SK-N-SH (cell line): Measurements from ENCODE around the gene TAB2. TPM values are rescaled to one million over a fixed set of nuclear protein-coding genes. Genes with fewer than 3 reads are reported as not detected.

Experiments
- CTCF ChIA-PET: fragments of 300-600, 350-600 bp; formaldehyde crosslinking; extraction: SDS; loops from one replicate; lab custom pipeline; 2021; lab: Yijun Ruan, JAX
- POLR2A ChIA-PET: fragments of 350-600 bp; sonication (Branson Sonifier 250); formaldehyde crosslinking; extraction: SDS; loops from one replicate; lab custom pipeline; 2020; ENCODE audit warnings: antibody characterized with exemption, inconsistent platforms; lab: Yijun Ruan, JAX
- DNase-seq: peaks from one replicate; pipeline ENCODE4 v3.0.0; 2012
- H2AFZ ChIP-seq: fragments of 200-600 bp; sonication (generic); 2 replicates; pipeline ENCODE4 v1.8.1; 2016; ENCODE audit warnings: antibody characterized with exemption, mild to moderate bottlenecking, low read depth
- H3F3A ChIP-seq: fragments of 200-600 bp; sonication (generic); replicated peaks from 2 replicates; pipeline ENCODE3; 2016; ENCODE audit warnings: antibody characterized with exemption, mild to moderate bottlenecking; ENCODE audit not compliant: insufficient read depth
- H3K27ac ChIP-seq, 2 experiments: fragments of 200-500 bp in 1 of 2; fragments of 200-600 bp in 1 of 2; sonication (Bioruptor generic) in 1 of 2; sonication (generic), shearing (Covaris generic) in 1 of 2; 2 replicates each; pipeline versions ENCODE4 v1.5.1 to v1.6.1; 2014 to 2016; ENCODE audit warnings: low read depth in 2 of 2, inconsistent platforms in 1 of 2, low read length in 1 of 2, mild to moderate bottlenecking in 1 of 2, mixed read lengths in 1 of 2
- H3K27me3 ChIP-seq: fragments of 200-600 bp; sonication (generic), shearing (Covaris generic); 2 replicates; pipeline ENCODE4 v1.6.1; 2016; ENCODE audit warnings: mixed run types; ENCODE audit not compliant: insufficient read depth
- H3K36me3 ChIP-seq, 2 experiments: fragments of 200-500 bp in 1 of 2; fragments of 200-600 bp in 1 of 2; sonication (Bioruptor generic) in 1 of 2; sonication (generic) in 1 of 2; replicated peaks in 1 of 2; 2 replicates each; pipeline versions ENCODE3 to v1.5.1; 2014 to 2016; ENCODE audit warnings: low read length in 1 of 2, mild to moderate bottlenecking in 1 of 2; ENCODE audit not compliant: insufficient read depth in 2 of 2, control insufficient read depth in 1 of 2
- H3K4me1 ChIP-seq, 2 experiments: fragments of 200-500 bp in 1 of 2; fragments of 200-600 bp in 1 of 2; sonication (Bioruptor generic) in 1 of 2; sonication (generic), shearing (Covaris generic) in 1 of 2; 2 replicates each; pipeline versions ENCODE4 v1.5.1 to v1.6.1; 2014 to 2016; ENCODE audit warnings: low read depth in 1 of 2, low read length in 1 of 2, mixed run types in 1 of 2; ENCODE audit not compliant: insufficient read depth in 2 of 2, control insufficient read depth in 1 of 2
- H3K4me2 ChIP-seq: fragments of 200-600 bp; sonication (generic), shearing (Covaris generic); 2 replicates; pipeline ENCODE4 v1.6.1; 2017; ENCODE audit warnings: mixed run types
- H3K4me3 ChIP-seq, 2 experiments: fragments of 200-500 bp in 1 of 2; fragments of 200-600 bp in 1 of 2; sonication (Bioruptor generic) in 1 of 2; sonication (generic), shearing (Covaris generic) in 1 of 2; 2 replicates each; pipeline versions ENCODE4 v1.5.1 to v1.8.1; 2014 to 2016; ENCODE audit warnings: low read depth in 2 of 2, inconsistent platforms in 1 of 2, low read length in 1 of 2, mild to moderate bottlenecking in 1 of 2, mixed read lengths in 1 of 2, moderate library complexity in 1 of 2
- H3K79me2 ChIP-seq: fragments of 200-600 bp; sonication (generic); 2 replicates; pipeline ENCODE4 v1.8.1; 2017; ENCODE audit warnings: mild to moderate bottlenecking; ENCODE audit not compliant: insufficient read depth
- H3K9ac ChIP-seq: fragments of 200-600 bp; sonication (generic); 2 replicates; pipeline ENCODE4 v1.6.1; 2017; ENCODE audit warnings: mixed run types
- H3K9me2 ChIP-seq: fragments of 200-600 bp; sonication (generic); 2 replicates; pipeline ENCODE4 v1.6.1; 2017; ENCODE audit warnings: mixed run types
- H3K9me3 ChIP-seq: fragments of 200-600 bp; sonication (generic); 2 replicates; pipeline ENCODE4 v1.6.1; 2017; ENCODE audit warnings: mixed run types, mild to moderate bottlenecking, moderate library complexity
- H4K20me1 ChIP-seq: fragments of 200-600 bp; sonication (generic); 2 replicates; pipeline ENCODE4 v1.6.1; 2017; ENCODE audit warnings: mild to moderate bottlenecking, mixed run types; ENCODE audit not compliant: insufficient read depth
- ELF1 ChIP-seq: IDR thresholded peaks from 2 replicates; pipeline ENCODE4 v1.4.0; 2012
- EZH2phosphoT487 ChIP-seq: fragments of 200-600 bp; sonication (generic); IDR thresholded peaks from 2 replicates; pipeline ENCODE4 v1.6.1; 2017; ENCODE audit warnings: low read depth, mixed run types, mild to moderate bottlenecking, antibody characterized with exemption, moderate library complexity, borderline replicate concordance
- JUND ChIP-seq: IDR thresholded peaks from 2 replicates; pipeline ENCODE4 v1.4.0; 2012
- MEF2A ChIP-seq: IDR thresholded peaks from 2 replicates; pipeline ENCODE4 v1.4.0; 2012; ENCODE audit warnings: low read depth, borderline replicate concordance
- NFIC ChIP-seq: IDR thresholded peaks from 2 replicates; pipeline ENCODE4 v1.4.0; 2012; ENCODE audit warnings: borderline replicate concordance
- NRF1 ChIP-seq: IDR thresholded peaks from 2 replicates; pipeline ENCODE4 v1.6.1; 2012; ENCODE audit warnings: low read depth, mild to moderate bottlenecking, low read length
- RAD21 ChIP-seq: IDR thresholded peaks from 2 replicates; pipeline ENCODE4 v1.6.1; 2012; ENCODE audit warnings: mild to moderate bottlenecking, low read length
- RCOR1 ChIP-seq: fragments of 150-350 bp; IDR thresholded peaks from 2 replicates; pipeline ENCODE4 v1.6.1; 2017; ENCODE audit warnings: antibody characterized with exemption, low read length
- RFX5 ChIP-seq: IDR thresholded peaks from 2 replicates; pipeline ENCODE4 v1.6.1; 2012; ENCODE audit warnings: mild to moderate bottlenecking, improper control_type of control experiment, low read length
- SMC3 ChIP-seq: IDR thresholded peaks from 2 replicates; pipeline ENCODE4 v1.6.1; 2012; ENCODE audit warnings: low read depth, low read length, improper control_type of control experiment
- WGBS: methylation state at CpG from one replicate; pipeline ENCODE4 v1.1.6; 2017; ENCODE audit warnings: low lambda C conversion rate; 5-methylcytosine and 5-hydroxymethylcytosine counted together
- polyA plus RNA-seq, 3 experiments: library from polyadenylated mRNA; depleted of rRNA; stranded (reverse); fragments of >200 nt; gene quantifications; 2 replicates each; pipeline ENCODE4 v1.2.3, GENCODE V29; 2012
- TF ChIP-seq, protein P1 (sequence below): fragments of 150-350 bp; IDR thresholded peaks from 2 replicates; pipeline ENCODE4 v1.6.1; 2016; ENCODE audit warnings: mild to moderate bottlenecking, low read depth, low read length
- TF ChIP-seq, protein P2 (sequence below): fragments of 150-350 bp; IDR thresholded peaks from 2 replicates; pipeline ENCODE4 v1.6.1; 2017; ENCODE audit warnings: antibody characterized with exemption, low read length, low read depth, borderline replicate concordance
- TF ChIP-seq, protein P3 (sequence below): fragments of 200-600 bp; sonication (generic); IDR thresholded peaks from 2 replicates; pipeline ENCODE4 v1.6.1; 2017; ENCODE audit warnings: antibody characterized with exemption, mild to moderate bottlenecking, moderate library complexity

Gene TAB2
- polyA plus RNA-seq, 1 of the 3 experiments (the other 2 are of a cell fraction), result 24.4 TPM

DNA sequence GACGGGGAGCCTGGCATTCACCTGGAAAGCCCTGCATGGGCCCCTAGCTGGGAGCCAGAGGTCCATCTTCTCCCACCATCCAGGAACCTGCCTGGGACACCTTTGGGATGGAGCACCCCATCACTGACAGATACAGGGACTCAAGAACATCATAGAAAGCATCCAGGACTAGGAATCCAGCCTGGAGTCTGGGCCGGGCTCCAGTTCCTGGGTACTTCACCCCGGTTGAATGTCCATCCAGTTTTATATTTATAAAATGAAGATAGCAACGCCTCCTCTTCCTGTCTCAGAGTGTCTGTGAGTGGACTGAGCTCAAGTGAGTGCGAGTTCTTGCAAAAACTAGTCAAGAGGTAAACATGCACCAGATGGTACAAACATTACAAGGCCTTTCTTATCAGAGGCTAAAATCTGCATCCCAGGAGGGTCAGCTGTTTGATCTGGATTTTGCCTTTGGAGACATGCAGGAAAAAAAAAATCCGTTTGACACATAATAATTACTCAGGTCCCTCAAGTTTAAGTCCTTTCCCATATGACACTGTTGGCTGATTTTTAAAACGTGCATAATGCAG lies 139.9 kb downstream of the TAB2 start:
- DNase-seq, result no peak
- CTCF ChIA-PET, result interaction anchor here (1.4 to 2.0 kb wide), 2 partner anchors 25 to 429 kb away, joined by 4 to 6 read pairs; no protein-coding TSS in a partner anchor
- WGBS, result 68% methylated on average over 6 of the region's 7 CpGs

DNA sequence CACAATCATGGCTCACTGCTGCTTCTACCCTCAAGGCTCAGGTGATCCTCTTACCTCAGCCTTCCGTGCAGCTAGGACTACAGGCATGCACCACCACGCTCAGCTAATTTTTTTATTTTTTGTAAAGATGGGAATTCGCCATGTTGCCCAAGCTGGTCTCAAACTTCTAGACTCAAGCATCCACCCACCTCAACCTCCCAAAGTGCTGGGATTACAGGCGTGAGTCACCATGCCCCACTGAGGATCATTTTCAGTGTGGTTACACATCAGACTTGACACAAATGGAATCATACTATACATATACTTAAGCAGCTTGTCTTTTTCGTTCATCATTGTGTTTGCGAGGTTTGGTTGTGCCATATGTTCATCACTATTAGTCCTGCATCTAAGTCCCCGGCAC lies 140.7 kb downstream of the TAB2 start:
- CTCF ChIA-PET, result interaction anchor here (1.4 to 2.0 kb wide), 2 partner anchors 26 to 430 kb away, joined by 4 to 6 read pairs; no protein-coding TSS in a partner anchor
- 86% methylated on average over 7 of the region's 7 CpGs for WGBS

More for the DNA sequence above, 139.9 kb downstream of the TAB2 start:
- H3K9ac ChIP-seq, result no peak overlapping the region
- TF ChIP-seq, protein P1, sequence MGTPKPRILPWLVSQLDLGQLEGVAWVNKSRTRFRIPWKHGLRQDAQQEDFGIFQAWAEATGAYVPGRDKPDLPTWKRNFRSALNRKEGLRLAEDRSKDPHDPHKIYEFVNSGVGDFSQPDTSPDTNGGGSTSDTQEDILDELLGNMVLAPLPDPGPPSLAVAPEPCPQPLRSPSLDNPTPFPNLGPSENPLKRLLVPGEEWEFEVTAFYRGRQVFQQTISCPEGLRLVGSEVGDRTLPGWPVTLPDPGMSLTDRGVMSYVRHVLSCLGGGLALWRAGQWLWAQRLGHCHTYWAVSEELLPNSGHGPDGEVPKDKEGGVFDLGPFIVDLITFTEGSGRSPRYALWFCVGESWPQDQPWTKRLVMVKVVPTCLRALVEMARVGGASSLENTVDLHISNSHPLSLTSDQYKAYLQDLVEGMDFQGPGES, result no peak
- TF ChIP-seq NRF1, result no peak
- TF ChIP-seq RAD21, result no peak
- no peak for TF ChIP-seq JUND
- TF ChIP-seq EZH2phosphoT487, result no peak
- no peak for TF ChIP-seq ELF1
- TF ChIP-seq RFX5, result no peak
- no peak for TF ChIP-seq RCOR1
- no peak for TF ChIP-seq MEF2A
- H3K4me3 ChIP-seq, result no peak overlapping the region
- H3K27me3 ChIP-seq, result no peaks in the 10 kb centered on the region
- peaks cover 3 to 14% of the 10 kb centered on the region in 2 experiments; a peak in 2 of 4 replicates for H3K4me1 ChIP-seq
- peaks cover 6% of the 10 kb centered on the region for H3F3A ChIP-seq
- H3K9me2 ChIP-seq, result no peaks in the 10 kb centered on the region
- no peaks in the 10 kb centered on the region for H3K9me3 ChIP-seq
- POLR2A ChIA-PET, result no interaction called here
- no peaks in the 10 kb centered on the region for H3K36me3 ChIP-seq
- H3K79me2 ChIP-seq, result no peaks in the 10 kb centered on the region
- H3K4me2 ChIP-seq, result no peak overlapping the region
- H4K20me1 ChIP-seq, result no peaks in the 10 kb centered on the region
- no peak overlapping the region for H3K27ac ChIP-seq
- no peak overlapping the region for H2AFZ ChIP-seq

More for the DNA sequence above, 140.7 kb downstream of the TAB2 start:
- no peak for DNase-seq
- Histone ChIP-seq H3K4me3 (no peak overlapping the region), H3K9me3 (no peaks in the 10 kb centered on the region), H3K4me1 (peaks cover 3 to 14% of the 10 kb centered on the region in 2 experiments; a peak in 2 of 4 replicates), H3K4me2 (no peak overlapping the region), H3K27ac (no peak overlapping the region), H2AFZ (no peak overlapping the region), H4K20me1 (no peaks in the 10 kb centered on the region), H3K36me3 (no peaks in the 10 kb centered on the region), H3K79me2 (no peaks in the 10 kb centered on the region), H3K27me3 (no peaks in the 10 kb centered on the region), H3F3A (peaks cover 6% of the 10 kb centered on the region), H3K9ac (no peak overlapping the region), H3K9me2 (no peaks in the 10 kb centered on the region)
- TF ChIP-seq NRF1 (no peak), SMC3 (no peak), RFX5 (no peak), RAD21 (no peak), NFIC (no peak)
- TF ChIP-seq, protein P2, sequence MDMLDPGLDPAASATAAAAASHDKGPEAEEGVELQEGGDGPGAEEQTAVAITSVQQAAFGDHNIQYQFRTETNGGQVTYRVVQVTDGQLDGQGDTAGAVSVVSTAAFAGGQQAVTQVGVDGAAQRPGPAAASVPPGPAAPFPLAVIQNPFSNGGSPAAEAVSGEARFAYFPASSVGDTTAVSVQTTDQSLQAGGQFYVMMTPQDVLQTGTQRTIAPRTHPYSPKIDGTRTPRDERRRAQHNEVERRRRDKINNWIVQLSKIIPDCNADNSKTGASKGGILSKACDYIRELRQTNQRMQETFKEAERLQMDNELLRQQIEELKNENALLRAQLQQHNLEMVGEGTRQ, result no peak
- TF ChIP-seq, protein P3, sequence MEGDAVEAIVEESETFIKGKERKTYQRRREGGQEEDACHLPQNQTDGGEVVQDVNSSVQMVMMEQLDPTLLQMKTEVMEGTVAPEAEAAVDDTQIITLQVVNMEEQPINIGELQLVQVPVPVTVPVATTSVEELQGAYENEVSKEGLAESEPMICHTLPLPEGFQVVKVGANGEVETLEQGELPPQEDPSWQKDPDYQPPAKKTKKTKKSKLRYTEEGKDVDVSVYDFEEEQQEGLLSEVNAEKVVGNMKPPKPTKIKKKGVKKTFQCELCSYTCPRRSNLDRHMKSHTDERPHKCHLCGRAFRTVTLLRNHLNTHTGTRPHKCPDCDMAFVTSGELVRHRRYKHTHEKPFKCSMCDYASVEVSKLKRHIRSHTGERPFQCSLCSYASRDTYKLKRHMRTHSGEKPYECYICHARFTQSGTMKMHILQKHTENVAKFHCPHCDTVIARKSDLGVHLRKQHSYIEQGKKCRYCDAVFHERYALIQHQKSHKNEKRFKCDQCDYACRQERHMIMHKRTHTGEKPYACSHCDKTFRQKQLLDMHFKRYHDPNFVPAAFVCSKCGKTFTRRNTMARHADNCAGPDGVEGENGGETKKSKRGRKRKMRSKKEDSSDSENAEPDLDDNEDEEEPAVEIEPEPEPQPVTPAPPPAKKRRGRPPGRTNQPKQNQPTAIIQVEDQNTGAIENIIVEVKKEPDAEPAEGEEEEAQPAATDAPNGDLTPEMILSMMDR, result no peak
- TF ChIP-seq, protein P1, result no peak
- POLR2A ChIA-PET, result no interaction called here
